ENCODE measurements around the gene CUX1.

Gene CUX1, protein sequence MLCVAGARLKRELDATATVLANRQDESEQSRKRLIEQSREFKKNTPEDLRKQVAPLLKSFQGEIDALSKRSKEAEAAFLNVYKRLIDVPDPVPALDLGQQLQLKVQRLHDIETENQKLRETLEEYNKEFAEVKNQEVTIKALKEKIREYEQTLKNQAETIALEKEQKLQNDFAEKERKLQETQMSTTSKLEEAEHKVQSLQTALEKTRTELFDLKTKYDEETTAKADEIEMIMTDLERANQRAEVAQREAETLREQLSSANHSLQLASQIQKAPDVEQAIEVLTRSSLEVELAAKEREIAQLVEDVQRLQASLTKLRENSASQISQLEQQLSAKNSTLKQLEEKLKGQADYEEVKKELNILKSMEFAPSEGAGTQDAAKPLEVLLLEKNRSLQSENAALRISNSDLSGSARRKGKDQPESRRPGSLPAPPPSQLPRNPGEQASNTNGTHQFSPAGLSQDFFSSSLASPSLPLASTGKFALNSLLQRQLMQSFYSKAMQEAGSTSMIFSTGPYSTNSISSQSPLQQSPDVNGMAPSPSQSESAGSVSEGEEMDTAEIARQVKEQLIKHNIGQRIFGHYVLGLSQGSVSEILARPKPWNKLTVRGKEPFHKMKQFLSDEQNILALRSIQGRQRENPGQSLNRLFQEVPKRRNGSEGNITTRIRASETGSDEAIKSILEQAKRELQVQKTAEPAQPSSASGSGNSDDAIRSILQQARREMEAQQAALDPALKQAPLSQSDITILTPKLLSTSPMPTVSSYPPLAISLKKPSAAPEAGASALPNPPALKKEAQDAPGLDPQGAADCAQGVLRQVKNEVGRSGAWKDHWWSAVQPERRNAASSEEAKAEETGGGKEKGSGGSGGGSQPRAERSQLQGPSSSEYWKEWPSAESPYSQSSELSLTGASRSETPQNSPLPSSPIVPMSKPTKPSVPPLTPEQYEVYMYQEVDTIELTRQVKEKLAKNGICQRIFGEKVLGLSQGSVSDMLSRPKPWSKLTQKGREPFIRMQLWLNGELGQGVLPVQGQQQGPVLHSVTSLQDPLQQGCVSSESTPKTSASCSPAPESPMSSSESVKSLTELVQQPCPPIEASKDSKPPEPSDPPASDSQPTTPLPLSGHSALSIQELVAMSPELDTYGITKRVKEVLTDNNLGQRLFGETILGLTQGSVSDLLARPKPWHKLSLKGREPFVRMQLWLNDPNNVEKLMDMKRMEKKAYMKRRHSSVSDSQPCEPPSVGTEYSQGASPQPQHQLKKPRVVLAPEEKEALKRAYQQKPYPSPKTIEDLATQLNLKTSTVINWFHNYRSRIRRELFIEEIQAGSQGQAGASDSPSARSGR (N-terminal part only)

DNA sequence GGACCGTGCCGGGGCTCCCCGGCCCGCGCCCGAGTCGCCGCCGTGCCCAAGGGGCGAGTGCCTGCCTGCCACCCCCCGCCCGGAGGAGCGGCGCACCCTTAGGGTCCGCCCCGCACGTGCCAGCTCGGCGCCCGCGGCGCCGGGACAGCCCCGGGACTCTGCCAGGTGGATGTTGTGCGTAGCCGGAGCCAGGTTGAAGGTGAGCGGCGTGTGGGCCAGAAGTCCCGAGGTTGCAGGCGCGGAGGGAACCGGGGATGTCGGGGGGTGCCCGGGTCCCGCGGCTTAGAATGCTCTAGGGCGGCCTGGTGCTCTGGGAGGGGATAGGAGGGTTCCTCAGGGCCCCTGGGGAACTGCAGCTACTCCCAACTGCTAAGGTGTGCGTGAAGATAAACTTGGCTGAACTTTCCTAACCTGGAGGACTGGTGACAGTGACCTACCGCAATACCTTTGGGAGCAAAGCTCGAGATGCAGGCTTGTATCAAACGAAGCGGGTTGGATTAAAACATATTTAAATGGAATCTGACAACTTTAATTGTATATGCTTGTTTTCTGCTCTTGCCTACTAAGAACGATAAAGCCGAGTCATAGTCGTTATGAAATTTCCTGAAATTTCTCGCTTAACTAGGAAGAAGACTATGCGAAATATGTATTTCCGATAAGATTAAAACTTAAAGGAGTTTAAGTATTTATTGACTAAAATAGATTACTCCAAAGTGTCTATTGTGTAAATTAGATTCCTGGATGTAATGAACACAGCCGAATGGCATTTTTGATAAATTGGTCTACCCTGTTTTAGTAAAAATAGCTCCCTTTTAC is at the start of gene CUX1:
Gene CUX1 (plus strand): TSS at position 156 of the 816 bp plus-strand sequence. CDS start 14 bp downstream, at position 170.
- in situ Hi-C loops (cut with MboI; ENCODE audit: low sequenced_read_pairs): no loop called here

DNA sequence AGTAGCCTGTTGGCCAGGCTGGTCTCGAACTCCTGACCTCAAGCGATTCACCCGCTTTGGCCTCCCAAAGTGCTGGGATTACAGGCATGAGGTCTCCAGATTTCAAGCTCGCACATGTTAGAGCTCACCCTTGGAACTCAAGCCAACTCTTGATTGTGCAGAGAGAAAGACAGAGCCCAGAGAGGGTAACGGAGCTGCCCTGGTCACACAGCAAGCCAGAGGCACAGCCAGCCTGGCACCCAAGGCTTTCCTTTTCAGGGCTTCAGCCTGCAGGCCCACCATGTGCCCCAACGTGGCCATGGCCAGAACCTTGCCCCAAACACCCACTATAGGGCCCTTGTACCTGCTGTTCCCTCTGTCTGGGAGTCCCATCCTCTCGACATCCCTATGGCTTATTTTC is 49.1 kb upstream of the CUX1 start:
- in situ Hi-C loops (cut with MboI; ENCODE audit: low sequenced_read_pairs): no loop called here

DNA sequence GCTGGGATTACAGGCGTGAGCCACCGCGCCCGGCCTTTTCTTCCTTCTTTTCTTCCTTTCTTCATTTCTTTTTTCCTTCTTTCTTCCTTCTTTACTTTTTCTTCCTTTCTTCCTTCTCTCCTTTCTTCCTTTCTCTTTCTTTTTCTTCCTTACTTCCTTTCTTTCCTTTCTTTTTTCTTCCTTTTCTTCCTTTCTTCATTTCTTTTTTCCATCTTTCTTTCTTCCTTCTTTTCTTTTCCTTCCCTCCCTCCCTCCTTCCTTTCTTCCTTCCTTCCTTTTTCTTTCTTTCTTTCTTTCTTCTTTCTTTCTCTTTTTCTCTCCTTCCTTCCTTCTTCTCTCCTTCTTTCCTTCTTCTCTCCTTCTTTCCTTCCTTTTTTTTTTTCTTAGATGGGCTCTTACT is 47.0 kb upstream of the CUX1 start:
- in situ Hi-C loops (cut with MboI; ENCODE audit: low sequenced_read_pairs): no loop called here

DNA sequence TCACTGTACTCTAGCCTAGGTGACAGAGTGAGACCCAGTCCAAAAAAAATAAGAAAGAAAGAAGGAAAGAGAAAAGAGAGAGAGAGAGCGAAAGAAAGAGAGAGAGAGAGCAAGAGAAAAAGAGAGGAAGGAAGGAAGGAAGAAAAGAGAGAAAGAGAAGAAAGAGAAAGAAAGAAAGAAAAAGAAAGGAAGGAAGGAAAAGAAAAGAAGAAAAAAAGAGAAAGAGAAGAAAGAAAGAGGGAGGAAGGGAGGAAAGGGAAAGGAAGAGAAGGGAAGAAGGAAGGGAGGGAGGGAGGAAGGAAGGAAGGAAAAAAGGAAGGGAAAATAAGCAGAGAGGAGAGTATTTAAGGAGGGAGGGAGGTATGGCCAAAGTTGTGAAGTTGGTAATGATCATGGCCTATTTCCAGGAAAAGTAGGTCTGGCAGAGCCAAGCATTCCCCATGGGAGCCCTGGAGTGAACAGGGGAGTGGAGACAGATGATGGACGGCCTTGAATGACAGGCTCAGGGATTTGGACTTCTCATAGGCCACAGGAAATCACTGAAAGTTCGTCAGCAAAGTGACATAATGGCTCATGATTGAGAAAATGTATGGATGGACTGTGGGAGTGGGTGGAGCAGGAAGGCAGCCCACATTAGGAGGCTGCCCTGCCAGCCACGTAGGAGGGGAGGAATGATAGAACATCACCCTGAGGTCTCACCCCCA is 44.8 kb upstream of the CUX1 start:
- in situ Hi-C loops (cut with MboI; ENCODE audit: low sequenced_read_pairs): no loop called here

DNA sequence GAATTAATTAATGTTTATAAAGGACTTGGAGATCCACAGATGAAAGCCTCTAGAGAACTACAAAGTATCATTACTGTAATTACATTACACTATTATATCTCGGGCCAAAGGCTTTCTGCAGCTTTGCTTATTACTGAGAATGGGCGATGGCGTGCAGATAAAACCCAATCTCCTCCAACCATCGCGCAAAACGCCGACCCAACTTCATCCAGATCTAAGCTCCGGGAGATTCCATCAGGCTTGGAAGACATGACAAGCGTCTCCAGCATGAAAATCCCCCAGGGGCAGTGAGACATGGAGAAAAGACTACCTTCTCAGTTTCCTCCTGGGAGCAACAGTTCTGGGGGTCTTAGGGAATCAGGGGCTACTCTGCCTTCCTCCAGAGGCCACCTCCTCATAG is 42.2 kb upstream of the CUX1 start:
- in situ Hi-C loops (cut with MboI; ENCODE audit: low sequenced_read_pairs): no loop called here

DNA sequence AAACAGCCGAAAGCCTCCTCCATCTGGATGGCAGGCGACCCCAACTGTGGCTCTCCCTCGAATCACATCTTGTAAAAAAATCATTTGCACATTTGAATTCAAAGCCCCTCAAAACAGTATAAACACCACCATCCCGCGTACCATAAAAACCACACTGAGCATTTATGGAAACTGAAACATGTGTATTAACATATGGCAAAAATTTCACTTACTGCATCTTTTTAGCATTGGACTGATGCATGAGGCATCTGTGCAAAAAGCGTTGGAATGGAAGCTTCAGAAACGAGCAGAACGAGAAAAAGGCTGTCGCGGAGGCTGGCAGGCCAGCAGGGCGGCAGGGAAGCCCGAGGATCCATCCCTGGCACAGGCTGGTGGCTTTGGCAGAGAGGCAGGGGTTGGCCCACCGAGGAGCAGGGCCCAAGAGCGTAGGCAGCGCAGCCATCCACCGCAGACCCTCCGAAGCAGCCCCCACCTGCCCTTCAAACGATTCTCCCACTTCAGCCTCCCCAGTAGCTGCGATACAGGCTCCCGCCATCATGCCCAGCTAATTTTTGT is 39.3 kb upstream of the CUX1 start:
- in situ Hi-C loops (cut with MboI; ENCODE audit: low sequenced_read_pairs): no loop called here

DNA sequence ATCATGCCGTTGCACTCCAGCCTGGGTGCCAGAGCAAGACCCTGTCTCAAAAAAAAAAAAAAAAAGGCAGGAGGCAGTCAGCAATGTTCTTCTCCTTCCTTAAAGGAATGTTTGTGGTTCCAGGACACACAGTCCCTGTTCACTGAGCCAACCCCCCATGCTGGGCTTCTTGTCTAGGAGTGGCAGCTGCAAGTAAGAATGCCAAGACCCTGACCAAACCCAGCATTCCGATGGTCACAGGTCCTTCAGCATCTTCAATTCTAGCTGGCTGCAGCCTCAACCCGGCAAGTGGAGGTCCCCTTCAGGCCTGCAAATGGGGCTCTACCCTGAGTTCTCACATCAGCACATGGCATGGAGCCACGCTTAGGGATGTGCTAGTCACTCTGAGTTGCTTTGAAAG is 38.2 kb upstream of the CUX1 start:
- in situ Hi-C loops (cut with MboI; ENCODE audit: low sequenced_read_pairs): no loop called here

DNA sequence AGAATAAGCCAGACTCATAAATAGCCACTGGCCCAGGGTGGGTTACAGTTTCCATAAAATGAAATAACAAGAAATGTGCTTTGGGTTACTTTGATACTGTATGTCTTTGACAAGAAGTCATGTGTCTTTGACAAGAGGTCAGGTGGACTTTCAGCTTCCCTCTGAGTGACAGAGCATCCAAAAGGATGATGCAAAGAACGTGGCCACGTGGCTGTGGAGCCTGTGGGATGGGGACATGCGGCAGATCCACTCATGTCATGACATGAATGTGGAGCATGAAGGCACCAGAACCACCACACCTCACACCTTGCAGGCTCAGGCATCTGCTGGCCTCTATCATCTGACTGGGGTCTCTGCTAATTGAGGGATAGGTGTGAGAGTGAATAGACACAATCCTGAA is 37.1 kb upstream of the CUX1 start:
- in situ Hi-C loops (cut with MboI; ENCODE audit: low sequenced_read_pairs): no loop called here

DNA sequence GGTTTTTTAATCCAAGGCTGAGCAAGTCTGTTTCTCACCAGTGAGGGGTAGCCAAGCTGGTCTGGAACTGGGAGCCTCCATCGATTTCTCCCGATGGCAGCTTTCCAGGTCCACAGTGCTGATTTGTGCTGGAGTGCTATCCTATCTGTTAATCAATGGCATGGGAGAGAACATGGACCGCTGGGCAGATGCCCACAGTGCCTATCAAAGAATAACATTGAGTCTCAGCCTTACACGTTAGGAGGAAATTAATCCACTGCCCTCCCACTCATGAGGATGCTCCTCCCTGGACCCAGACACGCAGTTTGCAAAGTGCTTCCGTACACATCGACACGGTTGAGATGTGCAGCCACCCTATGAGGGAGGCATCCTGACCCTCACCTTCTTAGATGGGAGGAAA is 36.0 kb upstream of the CUX1 start:
- in situ Hi-C loops (cut with MboI; ENCODE audit: low sequenced_read_pairs): no loop called here

DNA sequence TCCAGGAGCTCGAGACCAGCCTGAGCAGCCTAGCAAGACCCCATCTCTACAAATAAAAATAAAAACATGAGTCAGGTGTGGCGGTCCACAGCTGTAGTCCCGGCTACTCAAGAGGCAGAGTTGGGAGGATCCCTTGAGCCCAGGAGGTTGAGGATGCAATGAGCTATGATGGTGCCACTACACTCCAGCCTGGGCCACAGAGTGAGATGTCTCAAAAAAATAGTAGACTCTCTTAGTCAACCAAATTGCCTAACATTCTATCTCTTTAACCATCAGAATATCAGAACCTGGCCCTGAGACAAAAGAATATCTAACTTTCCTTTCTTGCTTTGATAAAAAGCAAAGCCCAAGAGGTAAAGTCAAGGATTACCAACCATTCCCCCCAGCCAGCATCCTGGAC is 35.0 kb upstream of the CUX1 start:
- in situ Hi-C loops (cut with MboI; ENCODE audit: low sequenced_read_pairs): no loop called here

DNA sequence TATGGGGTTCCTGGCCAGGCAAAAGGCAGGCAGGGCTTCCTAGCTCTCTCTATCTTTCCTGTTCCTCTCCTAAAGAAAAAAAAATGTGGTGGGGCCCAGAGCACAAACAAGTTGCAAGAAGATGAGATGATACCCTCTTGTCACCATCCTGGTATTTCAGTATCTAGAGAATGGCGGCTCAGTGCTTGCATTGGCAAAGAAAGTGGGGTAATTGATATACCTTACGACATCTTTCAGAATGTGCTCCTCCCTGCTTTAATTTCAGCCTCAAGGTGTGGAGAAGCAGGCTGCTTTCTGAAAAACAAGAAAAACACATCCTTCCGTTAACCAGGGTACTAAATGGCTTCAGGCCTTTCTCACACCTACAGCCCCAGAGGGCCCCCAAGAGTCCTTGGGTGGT is 34.5 kb upstream of the CUX1 start:
- in situ Hi-C loops (cut with MboI; ENCODE audit: low sequenced_read_pairs): no loop called here

DNA sequence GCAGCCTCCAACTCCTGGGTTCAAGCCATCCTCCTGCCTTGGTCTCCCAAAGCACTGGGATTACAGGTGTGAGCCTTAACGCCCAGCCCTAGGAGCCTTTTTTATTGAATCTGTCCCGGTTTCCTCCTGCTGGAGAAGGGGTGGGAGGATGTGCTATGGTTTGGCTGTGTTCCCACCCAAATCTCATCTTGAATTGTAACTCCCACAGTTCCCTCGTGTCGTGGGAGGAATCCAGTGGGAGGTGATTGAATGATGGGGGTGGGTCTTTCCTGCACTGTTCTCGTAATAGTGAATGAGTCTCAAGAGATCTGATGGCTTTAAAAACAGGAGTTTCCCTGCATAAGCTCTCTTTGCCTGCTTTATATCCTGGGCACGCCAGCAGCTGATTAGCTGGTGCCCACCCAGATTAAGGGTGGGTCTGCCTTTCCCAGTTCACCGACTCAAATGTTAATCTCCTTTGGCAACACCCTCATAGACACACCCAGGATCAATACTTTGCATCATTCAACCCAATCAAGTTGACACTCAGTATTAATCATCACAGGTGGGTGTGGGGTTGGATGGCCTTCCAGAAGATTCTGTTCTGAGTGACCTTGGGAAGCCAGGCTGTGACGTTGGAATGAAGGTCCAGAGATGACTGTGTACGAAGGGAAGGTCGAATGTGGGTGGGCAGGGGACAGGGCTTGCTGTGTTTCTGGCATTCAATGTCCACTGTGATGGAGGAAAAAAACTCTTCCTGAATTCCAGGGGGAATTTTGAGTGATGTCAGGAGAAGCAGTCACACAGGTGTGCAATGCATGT is 33.8 kb upstream of the CUX1 start:
- in situ Hi-C loops (cut with MboI; ENCODE audit: low sequenced_read_pairs): no loop called here

DNA sequence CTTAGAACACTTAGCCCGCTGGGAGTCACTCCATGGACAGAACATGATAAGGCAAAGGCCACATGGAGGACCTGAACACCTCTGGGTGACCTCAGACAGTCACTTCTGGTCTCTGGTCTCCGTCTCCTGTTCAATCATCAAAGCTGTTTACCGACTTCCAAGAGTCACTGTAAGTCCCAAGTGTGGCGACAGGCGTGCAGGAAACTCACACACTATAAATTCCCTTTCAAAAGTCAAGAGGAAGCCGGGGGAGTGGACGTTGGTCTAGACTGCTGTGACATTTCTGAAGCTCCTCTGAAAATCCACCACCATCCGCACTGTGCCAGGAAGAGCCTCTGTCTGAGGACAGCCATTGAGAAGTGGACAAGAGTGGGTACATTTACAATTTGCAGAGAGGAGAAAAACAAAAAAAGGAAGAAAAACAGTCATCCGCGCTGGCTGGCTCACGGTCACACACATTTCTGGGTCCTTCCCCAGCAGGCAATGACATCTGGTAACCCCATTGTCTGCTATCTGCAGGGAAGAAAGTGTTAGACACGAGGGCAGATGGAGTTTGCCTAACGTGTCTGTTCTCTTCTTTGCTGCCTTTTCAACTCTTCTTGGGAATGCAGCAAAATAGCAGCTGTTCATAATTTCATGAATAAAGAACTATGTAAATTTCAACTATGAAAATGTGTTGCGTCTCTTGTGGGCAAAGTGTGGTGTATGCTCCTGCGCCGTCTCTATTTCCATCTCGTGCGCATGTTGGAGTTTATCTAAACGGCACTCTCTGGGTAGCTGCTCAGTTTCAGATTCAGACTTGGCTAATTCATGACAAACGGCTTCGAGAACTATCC is 32.9 kb upstream of the CUX1 start:
- in situ Hi-C loops (cut with MboI; ENCODE audit: low sequenced_read_pairs): no loop called here

DNA sequence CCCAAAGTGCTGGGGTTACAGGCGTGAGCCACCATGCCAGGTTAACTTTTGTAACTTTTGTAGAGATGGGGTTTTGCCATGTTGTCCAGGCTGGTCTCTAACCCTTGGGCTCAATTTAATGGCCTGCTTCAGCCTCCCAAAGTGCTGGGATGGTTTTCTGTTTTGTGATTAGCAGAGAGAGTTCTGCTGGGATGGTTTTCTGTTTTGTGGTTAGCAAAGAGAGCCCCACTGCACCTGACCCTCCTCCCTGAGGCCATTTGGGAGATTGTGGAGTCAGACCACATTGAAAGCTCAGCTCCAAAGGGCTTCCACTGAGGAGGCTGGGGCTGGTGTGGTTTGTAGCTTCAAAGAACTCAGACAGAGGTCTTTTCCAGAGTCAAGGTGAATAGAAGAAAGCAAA is 29.6 kb upstream of the CUX1 start:
- in situ Hi-C loops (cut with MboI; ENCODE audit: low sequenced_read_pairs): no loop called here

DNA sequence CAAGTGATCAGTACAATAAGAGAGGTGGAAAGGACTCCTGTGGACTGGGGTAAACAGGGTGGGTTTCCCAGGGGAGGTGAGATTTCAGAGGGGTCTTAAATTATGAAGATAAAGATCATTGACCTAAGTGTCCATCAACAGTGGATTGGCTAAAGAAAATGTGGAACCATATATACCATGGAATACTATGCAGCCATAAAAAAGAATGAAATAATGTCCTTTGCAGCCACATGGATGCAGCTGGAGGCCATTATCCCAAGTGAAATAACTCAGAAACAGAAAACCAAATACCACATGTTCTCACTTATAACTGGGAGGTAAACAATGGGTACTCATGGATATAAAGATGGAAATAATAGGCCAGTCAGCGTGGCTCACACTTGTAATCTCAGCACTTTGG is 28.9 kb upstream of the CUX1 start:
- in situ Hi-C loops (cut with MboI; ENCODE audit: low sequenced_read_pairs): no loop called here

DNA sequence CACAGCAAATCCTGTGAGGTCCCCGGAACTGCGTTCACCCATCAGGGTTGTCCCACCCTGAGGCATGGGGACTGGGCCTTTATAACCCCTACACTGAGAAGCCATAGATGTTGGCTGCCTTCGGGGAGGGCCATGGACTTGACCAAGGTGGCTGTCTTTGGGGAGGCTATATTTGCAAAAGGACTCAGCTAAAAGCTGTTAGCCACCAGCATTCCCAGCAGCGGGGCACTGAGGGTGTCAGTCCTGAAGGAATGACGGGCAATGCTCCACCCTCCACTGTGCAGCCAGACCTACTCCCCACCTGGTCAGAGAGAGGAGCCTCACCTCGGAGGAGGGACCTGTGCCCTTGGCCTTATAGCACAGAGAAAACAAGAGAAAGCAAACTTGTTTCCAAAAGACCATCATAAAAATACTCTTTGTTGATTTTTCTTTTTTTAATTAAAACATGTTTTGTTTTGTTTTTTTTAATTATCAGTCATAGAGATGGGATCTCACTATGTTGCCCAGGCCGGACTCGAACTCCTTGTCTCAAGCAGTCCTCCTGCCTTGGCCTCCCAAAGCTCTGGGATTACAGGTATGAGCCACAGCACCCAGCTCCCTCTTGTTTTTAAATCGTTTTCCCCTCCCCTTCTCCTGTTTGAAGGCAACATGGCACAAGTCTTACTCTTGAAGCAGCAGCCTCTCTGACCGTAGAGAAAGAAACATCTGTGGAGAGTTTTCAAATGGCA is 26.7 kb upstream of the CUX1 start:
- in situ Hi-C loops (cut with MboI; ENCODE audit: low sequenced_read_pairs): no loop called here

DNA sequence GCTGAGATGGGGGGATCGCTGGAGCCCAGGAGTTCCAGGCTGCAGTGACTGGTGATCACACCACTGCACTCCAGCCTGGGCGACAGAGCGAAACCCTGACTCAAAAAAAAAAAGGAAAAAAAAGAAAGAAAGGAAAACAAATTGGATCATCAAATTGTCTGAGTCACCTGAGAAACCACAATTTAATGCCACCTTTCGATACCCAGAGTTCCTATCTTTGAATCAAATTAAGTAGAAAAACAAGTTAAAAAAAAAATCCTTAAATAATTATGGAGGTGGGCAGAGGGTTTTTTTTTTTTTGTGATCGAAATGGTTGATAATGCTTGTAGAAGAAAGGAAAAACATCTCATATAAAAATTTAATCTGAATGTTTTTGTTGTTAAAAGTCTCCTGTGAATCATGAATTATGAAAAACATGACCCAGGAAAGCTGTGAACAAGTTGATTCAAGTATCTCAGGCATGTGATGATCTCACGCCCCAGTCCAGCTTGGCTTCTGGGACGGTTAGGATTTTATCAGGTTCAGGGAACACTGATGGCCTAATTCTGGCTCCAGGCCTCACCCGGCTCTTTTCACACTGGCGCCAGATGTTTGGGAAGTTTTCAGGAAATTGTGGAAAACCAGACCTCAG is 25.3 kb upstream of the CUX1 start:
- in situ Hi-C loops (cut with MboI; ENCODE audit: low sequenced_read_pairs): no loop called here

All from hTERT RPE-1 (cell line).